HG02970 (cell line): ENCODE measurements around the gene SLC22A5.

Experiments used
- ATAC-seq: cut with Tn5 transposase; IDR thresholded peaks from one replicate; pipeline ENCODE4 v1.9.1; 2021; ENCODE audit warnings: mild to moderate bottlenecking, moderate library complexity, moderate number of reproducible peaks; ENCODE audit not compliant: unreplicated experiment, low FRiP score

SLC22A5 gene

DNA sequence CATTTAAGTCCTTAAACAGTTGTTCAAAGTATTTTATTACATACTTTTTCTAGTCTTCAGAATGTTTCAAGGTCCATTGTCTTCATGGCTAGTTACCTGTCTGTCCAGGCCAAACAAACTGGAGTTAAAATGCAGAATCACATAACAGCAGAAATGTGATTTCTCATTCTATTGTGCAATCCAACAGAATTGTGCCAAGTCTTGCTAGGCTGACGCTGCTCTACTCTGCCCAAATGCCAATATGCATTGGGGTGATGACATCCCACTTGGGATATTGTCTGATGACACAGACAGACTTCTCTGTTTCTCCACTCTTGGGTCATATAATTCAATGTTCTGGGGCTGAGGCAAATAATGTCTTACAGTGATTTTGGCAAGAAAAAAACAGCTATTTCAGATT, 5.2 kb upstream of the SLC22A5 start:
- ATAC-seq: no peak

DNA sequence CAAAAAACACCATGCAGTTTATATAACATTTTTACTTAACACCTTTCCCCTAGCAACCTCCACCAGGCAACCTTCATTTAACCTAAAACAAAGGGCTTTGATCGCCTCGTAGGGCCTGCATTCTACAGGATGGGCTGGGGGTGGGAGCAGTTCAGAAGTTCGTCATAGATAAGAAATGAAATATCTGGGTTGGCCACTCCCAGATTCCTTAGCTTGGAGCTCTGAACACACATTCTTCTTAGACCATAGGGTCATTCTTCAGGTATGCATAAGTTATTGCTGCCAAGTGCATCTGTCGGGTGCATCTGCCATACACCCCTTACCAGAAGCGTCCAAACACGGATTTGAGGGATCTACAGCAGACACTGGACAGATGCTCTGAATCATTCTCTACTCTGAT, 4.3 kb upstream of the SLC22A5 start:
- no peak for ATAC-seq

DNA sequence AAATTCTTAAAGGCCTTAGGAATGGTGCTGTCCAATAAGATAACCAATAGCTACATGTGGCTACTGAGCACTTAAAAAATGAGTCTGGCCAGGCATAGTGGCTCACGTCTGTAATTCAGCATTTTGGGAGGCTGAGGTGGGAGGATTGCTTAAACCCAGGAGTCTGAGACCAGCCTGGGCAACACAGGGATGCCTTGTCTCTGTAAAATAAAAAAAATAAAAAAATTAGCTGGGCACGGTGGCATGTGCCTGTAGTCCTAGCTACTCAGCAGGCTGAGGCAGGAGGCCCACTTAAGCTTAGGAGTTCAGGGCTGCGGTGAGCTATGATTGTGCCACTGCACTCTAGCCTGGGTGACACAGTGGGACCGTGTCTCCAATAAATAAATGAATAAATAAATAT, 1.3 kb upstream of the SLC22A5 start:
- ATAC-seq: no peak

DNA sequence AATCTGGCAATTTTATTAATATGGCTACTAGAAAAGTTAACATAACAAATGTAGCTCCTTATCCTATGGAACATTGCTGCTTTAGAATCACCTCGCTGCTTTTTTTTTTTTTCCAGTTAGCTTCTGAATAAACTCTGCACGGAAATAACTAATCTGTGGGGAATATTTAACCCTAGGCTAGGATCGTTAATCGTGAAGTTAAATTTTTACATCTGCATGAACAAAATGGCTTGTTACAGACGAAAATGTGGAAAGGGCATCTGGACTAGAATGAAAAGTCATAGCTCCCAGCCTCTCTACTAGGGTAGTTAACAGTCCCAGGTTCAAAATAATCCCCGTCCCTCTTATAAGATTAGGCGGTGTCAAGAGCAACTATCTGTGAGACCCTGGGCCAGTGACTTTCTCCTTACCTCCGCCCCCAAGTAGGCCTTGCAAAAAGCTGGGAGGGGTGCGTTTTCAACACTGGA, 470 bp upstream of the SLC22A5 start:
- ATAC-seq: no peak

DNA sequence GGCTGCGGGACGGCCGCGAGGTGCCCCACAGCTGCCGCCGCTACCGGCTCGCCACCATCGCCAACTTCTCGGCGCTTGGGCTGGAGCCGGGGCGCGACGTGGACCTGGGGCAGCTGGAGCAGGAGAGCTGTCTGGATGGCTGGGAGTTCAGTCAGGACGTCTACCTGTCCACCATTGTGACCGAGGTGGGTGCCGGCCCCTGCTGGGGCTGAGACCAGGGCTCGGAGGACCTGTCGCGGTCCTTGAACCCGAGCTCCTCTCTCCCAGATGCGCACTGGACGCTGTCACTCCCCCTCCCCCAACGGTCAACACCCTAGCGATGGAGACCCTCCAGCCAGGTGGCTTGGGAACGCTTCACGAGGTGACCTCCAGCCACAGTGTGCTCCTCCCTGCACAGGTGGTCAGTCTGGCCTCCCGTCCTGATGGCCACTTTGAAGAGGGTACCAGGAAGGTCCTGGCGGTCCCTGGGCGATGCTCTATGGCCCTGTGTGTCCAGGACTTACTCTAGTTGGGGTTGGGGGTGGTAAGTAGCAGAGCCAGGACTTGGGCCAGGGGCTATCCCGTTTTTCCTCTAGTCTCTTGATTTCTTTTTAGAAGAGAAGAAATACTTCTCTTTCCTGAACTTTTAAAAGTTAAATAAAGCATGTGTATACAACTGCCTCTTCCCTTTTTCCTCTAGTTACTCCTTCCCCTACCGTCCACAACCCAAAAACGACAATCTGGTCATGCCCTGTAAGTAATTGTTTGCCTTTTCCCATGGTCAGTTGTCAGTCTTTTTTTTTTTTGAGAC, 866 bp downstream of the SLC22A5 start:
- no peak for ATAC-seq

DNA sequence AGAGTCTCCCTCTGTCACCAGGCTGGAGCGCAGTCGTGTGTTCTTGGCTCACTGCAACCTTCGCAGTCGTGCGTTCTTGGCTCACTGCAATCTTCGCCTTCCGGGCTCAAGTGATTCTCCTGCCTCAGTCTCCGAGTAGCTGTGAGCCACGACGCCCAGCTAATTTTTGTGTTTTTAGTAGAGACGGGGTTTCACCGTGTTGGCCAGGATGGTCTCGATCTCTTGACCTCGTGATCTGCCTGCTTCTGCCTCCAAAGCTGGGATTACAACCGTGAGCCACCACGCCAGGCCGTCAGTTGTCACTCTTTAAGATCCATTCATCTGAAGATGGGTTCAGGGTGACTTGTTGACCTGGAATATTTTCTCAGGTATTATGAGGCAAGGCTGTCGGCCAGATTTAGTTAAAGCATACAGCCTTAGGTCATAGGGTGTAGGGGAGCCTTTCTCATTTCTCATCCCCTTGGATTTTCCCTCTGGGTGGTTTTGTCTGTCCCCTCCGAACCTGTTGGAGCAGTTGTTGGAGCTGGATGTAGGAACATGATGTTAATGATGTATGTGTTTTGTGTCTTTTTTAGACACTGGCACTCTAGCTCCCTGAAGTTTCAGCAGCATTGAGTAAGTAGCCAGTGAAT, 1.6 kb downstream of the SLC22A5 start:
- ATAC-seq: no peak

DNA sequence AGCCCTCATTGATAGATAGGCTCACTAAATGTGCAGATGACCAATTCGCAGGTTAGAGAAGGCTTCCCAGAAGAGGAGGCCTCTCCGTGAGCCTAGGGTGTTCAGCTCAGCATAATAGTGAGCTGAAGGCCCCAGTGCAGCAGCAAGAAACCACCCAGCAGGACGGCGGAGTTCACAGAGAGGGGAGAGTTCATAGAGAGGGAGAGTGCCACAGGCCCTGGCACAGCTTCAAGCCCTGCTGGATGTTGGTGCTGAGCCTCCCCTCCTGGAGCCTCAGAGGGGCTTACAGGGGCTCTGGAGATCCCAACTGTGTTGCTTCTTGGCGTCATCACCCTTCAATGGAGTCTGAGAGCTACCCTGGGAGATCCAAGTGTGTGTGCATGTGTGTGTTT, 2.1 kb downstream of the SLC22A5 start:
- no peak for ATAC-seq

DNA sequence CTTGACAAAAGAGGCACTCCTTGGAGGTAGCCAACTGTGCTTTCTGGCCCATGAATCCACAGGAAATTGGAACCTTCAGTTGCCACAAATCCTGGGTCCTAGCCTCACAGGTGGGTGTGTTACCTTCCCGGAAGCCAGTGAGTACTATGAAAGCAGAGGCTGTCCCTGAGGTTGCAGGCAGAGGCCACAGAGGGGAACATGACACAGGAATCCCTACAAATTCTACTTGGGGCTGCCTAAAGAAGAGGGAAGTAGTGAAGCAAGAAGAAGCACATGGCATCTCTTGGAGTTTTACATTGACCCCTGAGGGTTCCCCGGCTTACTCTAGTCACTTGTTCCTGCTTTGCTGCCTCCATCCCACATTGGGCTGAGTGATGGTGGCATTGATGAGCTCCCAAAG, 2.6 kb downstream of the SLC22A5 start:
- no peak for ATAC-seq

DNA sequence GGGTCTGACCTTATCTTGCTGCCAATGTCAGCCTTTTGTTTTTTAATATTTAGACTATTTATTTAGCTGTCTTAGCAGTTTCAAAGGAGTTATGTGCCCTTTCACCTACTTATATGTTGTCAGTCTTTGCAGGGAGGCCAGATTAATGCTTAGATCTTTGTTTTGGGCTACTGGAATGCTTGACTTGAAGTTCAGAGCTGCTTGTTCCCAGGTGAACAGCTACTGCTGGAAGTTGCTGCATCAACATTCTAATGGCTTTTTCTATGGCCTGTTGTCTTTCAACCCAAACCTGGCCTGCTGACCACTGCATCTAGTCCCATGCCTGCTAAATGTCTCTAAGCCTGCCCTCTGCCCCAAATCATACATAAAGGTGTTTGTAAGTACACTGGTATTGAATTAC, 3.0 kb downstream of the SLC22A5 start:
- ATAC-seq: no peak

DNA sequence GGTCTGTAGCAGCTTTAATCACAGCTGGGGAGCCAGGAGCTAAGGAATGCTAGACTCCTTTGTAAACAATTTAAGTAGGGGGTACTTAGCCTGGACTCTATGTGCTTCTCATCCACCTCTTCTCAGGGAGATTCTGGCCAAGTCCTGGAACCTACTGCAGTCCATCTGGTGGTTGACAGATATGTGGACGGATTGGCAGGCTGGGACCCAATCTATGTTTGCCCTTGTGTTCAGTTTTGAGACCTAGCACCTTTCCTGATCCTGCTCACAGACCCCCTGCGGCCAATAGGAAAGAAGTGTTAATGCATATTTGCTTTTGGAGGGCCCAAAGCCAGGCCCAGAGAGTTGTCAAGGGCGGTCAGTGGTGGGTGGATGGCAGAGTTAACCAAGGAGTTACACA, 6.4 kb downstream of the SLC22A5 start:
- no peak for ATAC-seq

DNA sequence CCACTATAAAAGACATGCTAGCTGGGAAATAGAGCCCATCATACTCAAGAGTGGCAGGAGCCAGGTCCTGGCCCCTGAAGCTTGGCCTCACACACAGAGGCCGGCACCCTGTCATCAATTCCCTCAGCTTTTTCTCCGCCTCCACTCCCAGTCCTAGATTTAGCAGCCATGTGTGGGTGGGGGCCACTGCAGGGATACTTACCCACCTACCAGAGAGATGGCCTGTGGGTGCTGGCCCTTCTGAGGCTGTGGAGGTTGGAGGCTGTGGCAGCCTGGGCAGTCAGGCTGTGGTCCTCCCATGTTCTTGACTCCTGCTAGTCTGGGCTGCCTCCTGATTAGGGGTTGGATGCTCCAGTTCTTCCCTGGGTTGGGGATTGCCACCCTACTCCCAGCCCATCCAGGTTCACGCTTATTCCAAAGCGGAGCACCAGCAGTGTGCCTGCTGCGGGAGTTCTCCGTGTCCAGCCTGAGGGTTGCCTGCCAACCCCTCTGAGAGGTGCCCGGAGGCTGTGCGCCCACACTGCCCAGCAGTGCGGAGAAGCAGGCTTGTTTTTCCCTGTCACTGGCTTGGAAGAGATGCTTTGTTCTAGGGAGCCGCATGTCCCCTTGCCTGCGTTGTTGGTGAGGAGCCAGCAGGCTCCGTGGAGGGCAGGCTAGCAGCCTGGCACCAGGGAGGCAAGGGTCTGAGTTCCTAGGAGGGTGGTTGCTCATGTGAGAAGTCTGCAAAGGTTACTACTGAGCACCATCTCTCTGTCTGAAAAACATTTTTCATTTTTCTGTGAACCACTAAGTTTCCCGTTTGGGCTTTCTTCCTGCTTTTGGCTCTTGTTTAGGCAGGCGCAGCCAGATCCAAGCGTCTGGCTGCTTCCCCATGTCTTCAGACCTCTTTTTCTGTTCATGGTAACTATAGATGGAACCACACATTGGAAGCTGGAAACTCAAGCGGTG, 7.5 kb downstream of the SLC22A5 start:
- no peak for ATAC-seq

DNA sequence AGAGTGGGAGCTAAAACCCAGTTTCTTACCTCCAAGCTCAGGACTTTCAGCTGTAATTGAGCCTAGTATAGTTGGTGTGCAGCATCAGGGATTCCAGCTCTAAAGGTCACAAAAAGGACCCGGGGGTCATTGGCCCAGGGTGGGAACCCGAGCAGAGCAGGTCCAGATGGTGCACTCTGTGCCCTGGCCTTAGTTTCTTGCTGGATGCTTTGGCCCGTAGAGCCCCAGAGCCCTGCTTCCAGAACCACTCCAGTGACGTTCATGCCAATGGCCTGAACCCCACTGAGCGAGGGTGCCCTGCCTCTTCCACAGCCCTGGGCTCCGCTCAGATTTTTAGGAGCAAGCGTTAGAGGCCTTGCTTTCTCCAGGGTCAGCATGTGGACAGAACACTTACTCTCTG, 8.2 kb downstream of the SLC22A5 start:
- no peak for ATAC-seq

DNA sequence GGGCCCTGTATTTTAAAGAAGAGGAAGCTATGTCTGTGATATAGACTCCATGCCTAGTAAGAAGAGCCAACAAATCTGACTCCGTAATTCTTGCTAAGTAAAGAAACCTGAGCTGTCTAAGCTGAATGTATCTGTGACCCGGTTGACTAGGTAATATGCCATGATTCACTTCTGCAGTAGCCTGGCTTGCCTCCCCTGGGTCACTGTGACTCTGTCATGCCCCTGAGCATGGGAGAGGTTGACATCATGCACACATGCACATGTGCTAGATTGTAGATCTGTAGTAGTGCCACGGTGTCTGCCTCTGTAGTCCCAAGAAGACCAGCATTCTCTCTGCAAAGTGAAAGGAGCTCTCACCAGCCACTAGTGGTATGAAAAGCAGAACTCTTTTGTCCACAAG, 9.1 kb downstream of the SLC22A5 start:
- no peak for ATAC-seq

DNA sequence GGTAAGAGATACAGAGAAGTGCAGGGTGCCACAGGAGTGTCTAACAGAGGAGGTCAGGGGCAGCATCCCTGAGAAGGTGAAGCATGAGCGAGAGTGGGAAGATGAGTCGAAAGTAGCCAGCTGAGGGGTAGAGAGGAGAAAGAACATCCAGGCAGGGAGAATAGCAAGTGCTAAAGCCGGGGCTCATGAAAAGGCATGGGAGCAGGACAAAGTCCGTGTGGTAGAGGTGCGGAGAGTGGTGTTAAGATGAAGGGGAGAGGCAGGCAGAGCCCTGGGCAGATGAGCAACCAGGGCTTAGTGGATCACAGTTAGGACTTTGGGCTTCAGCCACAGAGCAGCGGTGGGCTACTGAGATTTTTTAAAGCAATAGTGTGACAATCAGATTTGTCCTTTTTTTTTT, 10.5 kb downstream of the SLC22A5 start:
- ATAC-seq: no peak

DNA sequence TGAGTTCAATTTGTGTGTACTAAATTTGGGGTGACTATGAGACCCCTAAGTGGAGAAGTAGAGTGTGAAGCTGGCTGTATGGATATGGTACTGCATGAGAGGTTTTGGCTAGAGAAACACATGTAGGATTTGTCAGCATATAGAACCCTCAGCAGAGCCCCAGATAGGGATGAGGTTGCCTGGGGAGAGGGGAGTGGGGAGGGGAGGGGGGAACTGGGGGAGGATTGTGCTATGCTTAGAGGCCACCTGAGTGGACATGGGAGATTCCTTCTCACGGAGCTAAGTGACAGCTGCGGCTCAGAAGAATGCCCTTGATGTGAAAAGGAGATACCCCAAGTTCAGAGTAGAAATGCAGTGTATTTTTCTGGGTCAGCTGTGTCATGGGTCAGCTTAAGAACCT, 11.2 kb downstream of the SLC22A5 start:
- ATAC-seq: no peak

DNA sequence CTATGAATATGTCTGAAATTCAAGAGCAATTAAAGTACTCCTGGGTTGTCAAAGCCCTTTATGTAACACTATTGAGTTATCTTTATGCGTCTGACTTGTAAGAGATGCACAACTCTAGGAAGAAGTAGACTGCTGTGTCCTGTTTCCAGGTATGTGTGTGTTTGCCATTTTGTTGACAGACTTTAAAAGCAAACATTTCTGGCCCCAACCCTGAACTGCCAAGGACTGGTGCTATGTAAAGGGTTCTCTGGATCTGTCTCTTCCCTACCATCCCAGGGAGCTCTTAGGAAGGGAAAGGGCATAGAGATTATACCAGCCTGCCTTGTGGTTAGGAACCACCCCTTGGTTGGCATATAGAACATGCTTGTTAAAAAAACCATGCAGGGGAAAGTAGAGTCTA, 12.1 kb downstream of the SLC22A5 start:
- ATAC-seq: no peak

DNA sequence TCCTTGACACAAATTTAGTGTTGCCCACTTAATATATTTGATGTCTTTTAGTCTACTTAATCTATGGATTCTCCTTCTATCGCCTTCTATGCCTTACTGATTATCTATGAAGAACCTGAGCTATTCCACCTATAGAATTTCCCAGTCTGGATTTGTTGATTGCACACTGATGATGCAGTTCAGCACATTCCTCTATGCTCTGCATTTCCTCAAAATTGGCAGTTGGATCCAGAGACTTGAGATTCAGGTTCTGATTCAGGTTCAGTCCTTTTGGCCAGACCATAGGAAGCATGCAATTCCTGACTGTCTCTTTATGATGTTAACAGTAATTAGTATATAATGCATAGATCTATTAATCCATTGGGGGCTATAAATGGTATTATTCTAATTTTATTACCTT, 13.8 kb downstream of the SLC22A5 start:
- ATAC-seq: no peak

DNA sequence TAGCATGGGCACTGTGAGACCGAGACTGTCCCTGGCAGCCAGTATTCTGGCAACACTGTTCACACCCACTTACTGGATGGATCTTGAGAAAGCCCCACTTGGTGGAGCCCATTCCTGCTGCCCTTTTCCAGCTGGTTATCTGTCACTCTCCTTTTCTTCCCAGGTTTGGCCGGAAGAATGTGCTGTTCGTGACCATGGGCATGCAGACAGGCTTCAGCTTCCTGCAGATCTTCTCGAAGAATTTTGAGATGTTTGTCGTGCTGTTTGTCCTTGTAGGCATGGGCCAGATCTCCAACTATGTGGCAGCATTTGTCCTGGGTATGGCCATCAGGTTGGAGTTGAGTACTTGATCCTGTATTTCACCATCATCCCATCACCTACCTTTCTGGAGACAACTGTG, 14.5 kb downstream of the SLC22A5 start:
- ATAC-seq: no peak

DNA sequence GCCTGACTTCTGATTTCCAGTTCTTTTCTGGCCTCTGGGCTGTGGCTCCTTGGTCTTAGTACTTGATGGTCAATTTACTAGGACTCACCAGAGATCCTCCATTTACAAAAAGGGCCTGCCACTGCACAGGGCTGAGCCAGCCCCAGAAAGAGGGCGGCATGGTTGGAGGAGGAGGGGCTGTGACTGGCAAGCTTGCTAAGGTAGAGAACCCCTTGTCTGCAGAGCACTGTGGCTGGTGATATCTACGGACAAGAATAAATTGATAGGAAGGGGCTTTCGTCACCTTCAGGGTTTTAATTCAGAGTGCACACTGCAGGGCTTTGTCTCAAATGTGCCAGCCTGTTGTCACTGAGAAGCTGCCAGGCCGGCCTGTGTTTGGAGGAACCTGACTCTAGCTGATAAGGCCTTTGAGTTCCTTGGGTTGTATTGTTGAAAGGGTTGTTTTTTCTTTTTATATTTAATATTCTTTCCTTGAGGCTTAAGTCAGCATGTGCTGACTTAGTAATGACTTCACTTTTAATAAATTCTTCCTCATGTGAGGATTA, 15.1 kb downstream of the SLC22A5 start:
- ATAC-seq: no peak

DNA sequence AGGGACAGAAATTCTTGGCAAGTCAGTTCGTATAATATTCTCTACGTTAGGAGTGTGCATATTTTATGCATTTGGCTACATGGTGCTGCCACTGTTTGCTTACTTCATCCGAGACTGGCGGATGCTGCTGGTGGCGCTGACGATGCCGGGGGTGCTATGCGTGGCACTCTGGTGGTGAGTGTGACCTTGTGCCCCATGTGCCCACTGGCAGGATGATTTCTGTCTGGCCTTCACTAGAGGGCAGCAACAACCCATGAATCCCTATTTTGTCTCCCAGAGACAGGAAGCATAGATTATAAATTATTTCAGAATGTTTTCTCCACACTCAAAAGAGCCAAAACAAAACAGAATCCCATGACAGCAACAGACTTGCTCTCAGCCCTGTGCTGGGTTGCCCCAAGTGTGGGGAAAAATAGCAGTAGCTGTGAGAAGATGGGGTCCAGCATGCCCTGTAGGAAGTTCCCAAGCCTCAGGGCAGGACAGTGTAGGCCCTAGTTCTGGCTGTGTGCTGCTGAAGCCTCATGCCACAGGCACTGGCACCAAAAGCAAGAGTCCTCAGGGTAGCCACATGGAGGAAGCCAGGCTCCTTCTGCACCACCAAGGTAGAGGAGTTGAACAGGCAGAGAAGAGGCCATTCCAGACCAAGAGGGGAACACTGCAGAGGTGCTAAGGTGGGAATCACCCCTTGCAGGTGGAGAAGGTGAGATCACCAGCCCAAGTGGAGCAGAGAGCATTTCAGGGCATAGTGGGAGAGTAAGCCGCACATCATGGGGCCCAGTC, 16.0 kb downstream of the SLC22A5 start:
- ATAC-seq: no peak
